Measurements from ENCODE around the gene AKIP1. TPM values are rescaled to one million over a fixed set of nuclear protein-coding genes. Genes with fewer than 3 reads are reported as not detected.

AKIP1 gene
- polyA plus RNA-seq, 3 donors: 8.7 to 18.9 (median 18.7) TPM

GRCh38 chr11:8871171-8871775, 39.7 kb upstream of the AKIP1 start:
- Histone ChIP-seq H3K4me1 (ENCODE audit: control insufficient read depth in 1 of 2, insufficient read depth in 2 of 2, low read length in 2 of 2) (peaks cover 11 to 17% of the 10 kb centered on the region in 2 donors), H3K4me3 (replicated peaks in 1 of 3; ENCODE audit: low read depth in 2 of 3, low read length in 3 of 3) (peak overlapping the region in 1 of 3 experiments; percentile 69), H4K20me1 (ENCODE audit: insufficient read depth, low read length) (no peaks in the 10 kb centered on the region), H3K4me2 (replicated peaks; ENCODE audit: extremely low read depth, low read length, poor library complexity, severe bottlenecking) (peak overlapping the region; percentile 78), H3K36me3 (replicated peaks in 1 of 2; ENCODE audit: control insufficient read depth in 1 of 2, insufficient read depth in 2 of 2, low read length in 2 of 2) (no peaks in the 10 kb centered on the region), H3K27ac (ENCODE audit: low read depth in 1 of 2, low read length in 2 of 2) (no peak overlapping the region), H2AFZ (ENCODE audit: insufficient read depth, low read depth, low read length, poor library complexity, severe bottlenecking) (peak overlapping the region; percentile 61), H3K9me3 (replicated peaks in 1 of 2; ENCODE audit: control insufficient read depth in 1 of 2, insufficient read depth in 1 of 2, low read length in 2 of 2) (no peaks in the 10 kb centered on the region), H3K27me3 (ENCODE audit: control insufficient read depth in 2 of 2, insufficient read depth in 2 of 2, low read length in 2 of 2) (peaks cover 38 to 51% of the 10 kb centered on the region in 2 donors), H3K9ac (ENCODE audit: insufficient read depth, low read length, poor library complexity, severe bottlenecking) (no peak overlapping the region), H3K79me2 (ENCODE audit: insufficient read depth, low read length) (no peaks in the 10 kb centered on the region)
- H3K4me1 Mint-ChIP-seq: peaks cover 23% of the 10 kb centered on the region
- intact Hi-C loops (cut with micrococcal nuclease): no loop called here
- peaks cover 0 to 3% of the 10 kb centered on the region in 2 donors for H3K36me3 Mint-ChIP-seq
- peak overlapping the region; percentile 65 to 79 for H3K4me3 Mint-ChIP-seq
- WGBS (ENCODE audit: insufficient coverage): 3% methylated on average over 10 of the region's 27 CpGs
- TF ChIP-seq CTCF (IDR thresholded peaks at IDR 0.05): no peak
- peaks cover 38 to 55% (median 52%) of the 10 kb centered on the region in 3 donors for H3K27me3 Mint-ChIP-seq (ENCODE audit: low read depth in 3 of 3)
- no peak for DNase-seq
- H3K27ac Mint-ChIP-seq: no peak overlapping the region
- H3K9me3 Mint-ChIP-seq: peaks cover 0 to 7% (median 3%) of the 10 kb centered on the region in 7 donors

GRCh38 chr11:8871962-8872361, 39.0 kb upstream of the AKIP1 start:
- intact Hi-C loops (cut with micrococcal nuclease): no loop called here
- Mint-ChIP-seq H3K4me3 (peak overlapping the region in 1 of 2 donors; percentile 54), H3K4me1 (peaks cover 23% of the 10 kb centered on the region), H3K27me3 (ENCODE audit: low read depth in 3 of 3) (peaks cover 38 to 59% (median 56%) of the 10 kb centered on the region in 3 donors), H3K36me3 (peaks cover 0 to 3% of the 10 kb centered on the region in 2 donors), H3K27ac (peak overlapping the region in 1 of 7 donors; percentile 31), H3K9me3 (peaks cover 0 to 10% (median 3%) of the 10 kb centered on the region in 7 donors)
- Histone ChIP-seq H3K4me2 (replicated peaks; ENCODE audit: extremely low read depth, low read length, poor library complexity, severe bottlenecking) (no peak overlapping the region), H4K20me1 (ENCODE audit: insufficient read depth, low read length) (no peaks in the 10 kb centered on the region), H3K27me3 (ENCODE audit: control insufficient read depth in 2 of 2, insufficient read depth in 2 of 2, low read length in 2 of 2) (peaks cover 38 to 49% of the 10 kb centered on the region in 2 donors), H3K4me1 (ENCODE audit: control insufficient read depth in 1 of 2, insufficient read depth in 2 of 2, low read length in 2 of 2) (peaks cover 11 to 17% of the 10 kb centered on the region in 2 donors), H3K79me2 (ENCODE audit: insufficient read depth, low read length) (no peaks in the 10 kb centered on the region), H3K36me3 (replicated peaks in 1 of 2; ENCODE audit: control insufficient read depth in 1 of 2, insufficient read depth in 2 of 2, low read length in 2 of 2) (no peaks in the 10 kb centered on the region), H3K27ac (ENCODE audit: low read depth in 1 of 2, low read length in 2 of 2) (no peak overlapping the region), H2AFZ (ENCODE audit: insufficient read depth, low read depth, low read length, poor library complexity, severe bottlenecking) (no peak overlapping the region), H3K9ac (ENCODE audit: insufficient read depth, low read length, poor library complexity, severe bottlenecking) (no peak overlapping the region), H3K4me3 (replicated peaks in 1 of 3; ENCODE audit: low read depth in 2 of 3, low read length in 3 of 3) (no peak overlapping the region), H3K9me3 (replicated peaks in 1 of 2; ENCODE audit: control insufficient read depth in 1 of 2, insufficient read depth in 1 of 2, low read length in 2 of 2) (no peaks in the 10 kb centered on the region)
- 95% methylated on average over 5 of the region's 6 CpGs for WGBS (ENCODE audit: insufficient coverage)
- DNase-seq: no peak
- no peak for TF ChIP-seq CTCF (IDR thresholded peaks at IDR 0.05)

Data from CD14-positive monocyte (primary cell).